ENCODE measurements around the gene SMAD9. TPM values are rescaled to one million over a fixed set of nuclear protein-coding genes. Genes with fewer than 3 reads are reported as not detected.

SMAD9 gene
- total and polyA plus RNA-seq, 9 of the 15 experiments (the other 6 are each of a cell fraction or from before 2014, with no cell fraction given) = 0.02 to 0.08 (median 0.03) TPM; not detected in 4

- TF ChIP-seq CBX8 (IDR thresholded peaks at IDR 0.05; ENCODE audit: borderline replicate concordance, extremely low read depth, low read depth, low read length, poor library complexity, severe bottlenecking) (peak; percentile 20), CBX3 (IDR thresholded peaks at IDR 0.05; ENCODE audit: borderline replicate concordance in 1 of 2, low read length in 2 of 2) (no peak), ZNF263 (CRISPR knock-in tag; IDR thresholded peaks at IDR 0.05; ENCODE audit: borderline replicate concordance) (no peak)
Observed at GRCh38 chr13:36905944-36906343, 14.1 kb downstream of the SMAD9 start (continued).

- H3K9me1 ChIP-seq (ENCODE audit: control insufficient read depth, insufficient read depth, low read length) = no peaks in the 10 kb centered on the region
- no peak for TF ChIP-seq GMEB1 (CRISPR knock-in tag; IDR thresholded peaks at IDR 0.05)
- TF ChIP-seq MLLT1 (IDR thresholded peaks at IDR 0.05) = no peak
- TF ChIP-seq PHF21A (IDR thresholded peaks at IDR 0.05; ENCODE audit: borderline replicate concordance, low read depth) = no peak
- TF ChIP-seq NCOA6 (IDR thresholded peaks at IDR 0.05) = no peak
- no peak for TF ChIP-seq ZBTB7A (IDR thresholded peaks at IDR 0.05; ENCODE audit: borderline replicate concordance, control insufficient read depth, low read depth, low read length)
- TF ChIP-seq PCBP2 (IDR thresholded peaks at IDR 0.05; ENCODE audit: low read depth, low read length, poor library complexity, severe bottlenecking) = no peak
- no peak for TF ChIP-seq GABPB2 (CRISPR knock-in tag; conservative IDR thresholded peaks at IDR 0.05)
- TF ChIP-seq ZNF551 (CRISPR knock-in tag; IDR thresholded peaks at IDR 0.05) = no peak
- TF ChIP-seq BRF2 (IDR thresholded peaks at IDR 0.05; ENCODE audit: borderline replicate concordance, insufficient read depth, insufficient read length) = no peak
- TF ChIP-seq PHF8 (IDR thresholded peaks at IDR 0.05; ENCODE audit: borderline replicate concordance, low read length) = no peak
- no peak for TF ChIP-seq ZNF655 (CRISPR knock-in tag; IDR thresholded peaks at IDR 0.05)
Observed at GRCh38 chr13:36903925-36904595, 16.0 kb downstream of the SMAD9 start.

More at GRCh38 chr13:36903925-36904595, 16.0 kb downstream of the SMAD9 start:
- H3K27ac ChIP-seq (ENCODE audit: extremely low read depth, low read depth, low read length) = no peak overlapping the region
- no TSS peak for BruUV-seq (replicated peaks)
- ChIA-PET POLR2A (no interaction called here), CTCF (ENCODE audit: low intra/inter-chr PET ratio) (no interaction called here)
- H3K79me2 ChIP-seq (ENCODE audit: control insufficient read depth, insufficient read depth, low read length) = no peaks in the 10 kb centered on the region
- FAIRE-seq (no peak), ATAC-seq (no peak), DNase-seq (ENCODE audit: extremely low read depth in 1 of 4, low spot score in 3 of 4) (no peak)
- H3K4me3 ChIP-seq = no peak overlapping the region
- 3% methylated on average over 8 of the region's 8 CpGs for WGBS (ENCODE audit: insufficient coverage, low coverage, missing lambda C conversion rate)
- intact Hi-C loops (cut with micrococcal nuclease) (no loop called here), in situ Hi-C loops (cut with MboI) (no loop called here)
- peaks cover 3 to 4% of the 10 kb centered on the region in 2 experiments; a peak in 1 of 5 replicates for H3K27me3 ChIP-seq (ENCODE audit: control insufficient read depth in 2 of 2, insufficient read depth in 2 of 2, low read length in 2 of 2)
- H3K9me3 ChIP-seq (replicated peaks; ENCODE audit: control insufficient read depth, insufficient read depth, low read depth, low read length) = no peaks in the 10 kb centered on the region
- no peak overlapping the region for H2AFZ ChIP-seq (ENCODE audit: low read depth, low read length)
- no peaks in the 10 kb centered on the region; a peak in 1 of 5 replicates for H3K4me1 ChIP-seq (replicated peaks in 1 of 2; ENCODE audit: control insufficient read depth in 2 of 2, insufficient read depth in 2 of 2, low read length in 2 of 2)
- no peak overlapping the region for H3K4me2 ChIP-seq (ENCODE audit: insufficient read depth, low read length)
- H3K36me3 ChIP-seq (ENCODE audit: control insufficient read depth, insufficient read depth, low read length) = no peaks in the 10 kb centered on the region
- H3K9ac ChIP-seq (ENCODE audit: insufficient read depth in 1 of 2, low read depth in 2 of 2, low read length in 2 of 2) = no peak overlapping the region
- H4K20me1 ChIP-seq (replicated peaks; ENCODE audit: control insufficient read depth, insufficient read depth, low read length) = no peaks in the 10 kb centered on the region

Data from K562 (cell line).